GM21576 (cell line): ENCODE measurements around the gene BAZ1A.

Experiments
- ATAC-seq: cut with Tn5 transposase; IDR thresholded peaks from one replicate; pipeline ENCODE4 v1.9.1; 2021; ENCODE audit warnings: mild to moderate bottlenecking, moderate library complexity; ENCODE audit not compliant: unreplicated experiment

BAZ1A gene

GRCh38 chr14:34875031-34875922 is at the start of gene BAZ1A:
Gene BAZ1A, minus strand, starts transcription at chr14:34875360. Its CDS starts 756 bp downstream, at chr14:34874604.
- ATAC-seq, result peak; percentile 29

GRCh38 chr14:34920339-34920738 is 45.2 kb upstream of the BAZ1A start:
- ATAC-seq, result no peak

GRCh38 chr14:34913619-34914018 is 38.5 kb upstream of the BAZ1A start:
- ATAC-seq, result no peak

- no peak for ATAC-seq
Observed at GRCh38 chr14:34912966-34913365, 37.8 kb upstream of the BAZ1A start.

GRCh38 chr14:34912182-34912581 is 37.0 kb upstream of the BAZ1A start:
- ATAC-seq, result no peak

GRCh38 chr14:34911209-34912150 is 36.3 kb upstream of the BAZ1A start:
- ATAC-seq, result no peak

- ATAC-seq, result no peak
Observed at GRCh38 chr14:34906287-34906686, 31.1 kb upstream of the BAZ1A start.

GRCh38 chr14:34895277-34895676 is 20.1 kb upstream of the BAZ1A start:
- no peak for ATAC-seq

GRCh38 chr14:34890937-34891336 is 15.8 kb upstream of the BAZ1A start:
- no peak for ATAC-seq

GRCh38 chr14:34888186-34888585 is 13.0 kb upstream of the BAZ1A start:
- no peak for ATAC-seq

GRCh38 chr14:34883954-34884353 is 8.8 kb upstream of the BAZ1A start:
- no peak for ATAC-seq

GRCh38 chr14:34874386-34875030 is 652 bp downstream of the BAZ1A start:
- ATAC-seq, result peak; percentile 24

- ATAC-seq, result peak; percentile 58
Observed at GRCh38 chr14:34873589-34874385, 1.4 kb downstream of the BAZ1A start.

GRCh38 chr14:34872822-34873588 is 2.2 kb downstream of the BAZ1A start:
- peak; percentile 11 for ATAC-seq

GRCh38 chr14:34867199-34867598 is 8.0 kb downstream of the BAZ1A start:
- no peak for ATAC-seq

- no peak for ATAC-seq
Observed at GRCh38 chr14:34865889-34866574, 9.1 kb downstream of the BAZ1A start.

- ATAC-seq, result no peak
Observed at GRCh38 chr14:34863844-34864243, 11.3 kb downstream of the BAZ1A start.

GRCh38 chr14:34858765-34859164 is 16.4 kb downstream of the BAZ1A start:
- no peak for ATAC-seq
